Body of pancreas (tissue), 4 donors: ENCODE results near the gene TTC27.

Experiments
- CTCF ChIP-seq, 7 experiments: fragments of 450-650 bp in 4 of 7; fragments of 200-600 bp in 3 of 7; sonication (generic) in 3 of 7; IDR thresholded peaks; one replicate each; pipeline ENCODE4 v1.5.1; 2016 to 2019; ENCODE audit warnings: antibody characterized with exemption in 7 of 7
- POLR2A ChIP-seq, 3 donors: fragments of 450-650 bp; IDR thresholded peaks; one replicate each; pipeline ENCODE4 v1.6.1; 2016; ENCODE audit warnings: antibody characterized with exemption in 3 of 3, mild to moderate bottlenecking in 2 of 3

- TF ChIP-seq CTCF (IDR thresholded peaks at IDR 0.05) (no peak), POLR2A (IDR thresholded peaks at IDR 0.05) (no peak)
Measured at GRCh38 chr2:32711219-32711618, 83.4 kb downstream of the TTC27 start.
